G401 (cell line): Measurements from ENCODE around the gene RACGAP1. TPM values are rescaled to one million over a fixed set of nuclear protein-coding genes. Genes with fewer than 3 reads are reported as not detected.

Source experiments
- DNase-seq: peaks from one replicate; pipeline ENCODE4 v3.0.0-alpha.2; 2015; ENCODE audit warnings: low spot score
- in situ Hi-C: cut with HindIII; loops from 2 replicates; pipeline ENCODE4 v1.10.0; 2016; ENCODE audit warnings: low sequenced_read_pairs, mixed read lengths
- total RNA-seq: library from RNA; depleted of rRNA; stranded (reverse); fragments of >200 nt; shearing (Covaris generic); gene quantifications from 2 replicates; pipeline ENCODE4 v1.2.3, GENCODE V29; 2014

Gene RACGAP1
- total RNA-seq, 1 experiment from 2014 or later: 125 TPM

- in situ Hi-C loops: no loop called here
- no peak for DNase-seq
Observed at GRCh38 chr12:49950273-49951251, 74.7 kb downstream of the RACGAP1 start, which contains the start of gene AQP2. AQP2 (plus strand) TSS chr12:49950737; CDS start chr12:49950831, 94 bp downstream.

- in situ Hi-C loops: no loop called here
- DNase-seq: no peak
Observed at GRCh38 chr12:49949866-49950265, 75.4 kb downstream of the RACGAP1 start.

GRCh38 chr12:49948866-49949845, 76.1 kb downstream of the RACGAP1 start:
- no peak for DNase-seq
- in situ Hi-C loops: no loop called here

- in situ Hi-C loops: no loop called here
Observed at GRCh38 chr12:49947593-49948226, 77.6 kb downstream of the RACGAP1 start.

GRCh38 chr12:49946497-49946896, 78.8 kb downstream of the RACGAP1 start:
- peak; percentile 57 for DNase-seq
- in situ Hi-C loops: no loop called here

More at GRCh38 chr12:49947593-49948226, 77.6 kb downstream of the RACGAP1 start:
- peak; percentile 11 for DNase-seq

- DNase-seq: peak; percentile 3
- in situ Hi-C loops: no loop called here
Observed at GRCh38 chr12:49946086-49946485, 79.2 kb downstream of the RACGAP1 start.

GRCh38 chr12:49945394-49946080, 79.8 kb downstream of the RACGAP1 start:
- peak; percentile 81 for DNase-seq
- in situ Hi-C loops: no loop called here

GRCh38 chr12:49944718-49945117, 80.6 kb downstream of the RACGAP1 start:
- no peak for DNase-seq
- in situ Hi-C loops: no loop called here

GRCh38 chr12:49944046-49944445, 81.2 kb downstream of the RACGAP1 start:
- DNase-seq: no peak
- in situ Hi-C loops: no loop called here

GRCh38 chr12:49943625-49943960, 81.7 kb downstream of the RACGAP1 start:
- in situ Hi-C loops: no loop called here
- DNase-seq: no peak

GRCh38 chr12:49942921-49943624, 82.2 kb downstream of the RACGAP1 start:
- in situ Hi-C loops: no loop called here
- DNase-seq: no peak

GRCh38 chr12:49942512-49942893, 82.8 kb downstream of the RACGAP1 start:
- in situ Hi-C loops: no loop called here
- no peak for DNase-seq

GRCh38 chr12:49941556-49942511, 83.5 kb downstream of the RACGAP1 start:
- DNase-seq: no peak
- in situ Hi-C loops: no loop called here

GRCh38 chr12:49939707-49940106, 85.6 kb downstream of the RACGAP1 start:
- DNase-seq: no peak
- in situ Hi-C loops: no loop called here

- no peak for DNase-seq
- in situ Hi-C loops: no loop called here
Observed at GRCh38 chr12:49939307-49939706, 86.0 kb downstream of the RACGAP1 start.
